Adrenal gland (tissue), 5 donors: ENCODE data around the gene FAM107A.

Experiments used
- POLR2A ChIP-seq, 2 donors: fragments of 450-650 bp; IDR thresholded peaks; one replicate each; pipeline ENCODE4 v1.6.1; 2017; ENCODE audit warnings: antibody characterized with exemption in 2 of 2, mild to moderate bottlenecking in 2 of 2, moderate library complexity in 1 of 2
- TF ChIP-seq, protein P1 (sequence below), 6 experiments: fragments of 450-650 bp in 4 of 6; fragments of 200-600 bp in 2 of 6; sonication (generic) in 1 of 6; IDR thresholded peaks; 1 replicate in 5 of 6; 2 replicates in 1 of 6; pipeline versions ENCODE4 v1.5.1 to v1.8.0; 2016 to 2021; ENCODE audit warnings: antibody characterized with exemption in 6 of 6, mild to moderate bottlenecking in 2 of 6, moderate library complexity in 1 of 6
- donor health status: DM: no; HTN: no; CAD: no.

GRCh38 chr3:58514405-58514804, 62.8 kb downstream of the FAM107A start:
- TF ChIP-seq, protein P1, sequence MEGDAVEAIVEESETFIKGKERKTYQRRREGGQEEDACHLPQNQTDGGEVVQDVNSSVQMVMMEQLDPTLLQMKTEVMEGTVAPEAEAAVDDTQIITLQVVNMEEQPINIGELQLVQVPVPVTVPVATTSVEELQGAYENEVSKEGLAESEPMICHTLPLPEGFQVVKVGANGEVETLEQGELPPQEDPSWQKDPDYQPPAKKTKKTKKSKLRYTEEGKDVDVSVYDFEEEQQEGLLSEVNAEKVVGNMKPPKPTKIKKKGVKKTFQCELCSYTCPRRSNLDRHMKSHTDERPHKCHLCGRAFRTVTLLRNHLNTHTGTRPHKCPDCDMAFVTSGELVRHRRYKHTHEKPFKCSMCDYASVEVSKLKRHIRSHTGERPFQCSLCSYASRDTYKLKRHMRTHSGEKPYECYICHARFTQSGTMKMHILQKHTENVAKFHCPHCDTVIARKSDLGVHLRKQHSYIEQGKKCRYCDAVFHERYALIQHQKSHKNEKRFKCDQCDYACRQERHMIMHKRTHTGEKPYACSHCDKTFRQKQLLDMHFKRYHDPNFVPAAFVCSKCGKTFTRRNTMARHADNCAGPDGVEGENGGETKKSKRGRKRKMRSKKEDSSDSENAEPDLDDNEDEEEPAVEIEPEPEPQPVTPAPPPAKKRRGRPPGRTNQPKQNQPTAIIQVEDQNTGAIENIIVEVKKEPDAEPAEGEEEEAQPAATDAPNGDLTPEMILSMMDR (IDR thresholded peaks at IDR 0.05) = no peak
- TF ChIP-seq POLR2A (IDR thresholded peaks at IDR 0.05) = no peak
